ENCODE data around the gene LRRC4C. TPM values are rescaled to one million over a fixed set of nuclear protein-coding genes. Genes with fewer than 3 reads are reported as not detected.

Gene LRRC4C
- total RNA-seq, 1 experiment from 2014 or later, result 0.15 TPM

- ChIA-PET CTCF (no interaction called here), POLR2A (no interaction called here)
- no peaks in the 10 kb centered on the region for H3K4me1 ChIP-seq (ENCODE audit: control insufficient read depth, insufficient read depth, low read length)
- H3K9me3 ChIP-seq (ENCODE audit: control insufficient read depth, insufficient read depth, low read depth, low read length), result no peaks in the 10 kb centered on the region
- in situ Hi-C loops (cut with HindIII; ENCODE audit: low pct_unique_long_range_greater_than_20kb, low sequenced_read_pairs) (no loop called here), intact Hi-C loops (cut with micrococcal nuclease; ENCODE audit: unreplicated experiment) (no loop called here)
- no peaks in the 10 kb centered on the region for H3K27me3 ChIP-seq (ENCODE audit: control insufficient read depth, insufficient read depth, low read length)
- DNase-seq (ENCODE audit: low read depth, low spot score), result no peak
- no peak overlapping the region for H3K27ac ChIP-seq (ENCODE audit: low read length)
- H3K36me3 ChIP-seq (ENCODE audit: control insufficient read depth, insufficient read depth, low read length), result no peaks in the 10 kb centered on the region
- no peak overlapping the region for H3K4me3 ChIP-seq (ENCODE audit: low read depth in 2 of 2, low read length in 2 of 2)
- no TSS peak for BruUV-seq (replicated peaks)
- TF ChIP-seq POLR2AphosphoS5 (IDR thresholded peaks at IDR 0.05; ENCODE audit: low read depth, low read length) (no peak), TCF7L2 (IDR thresholded peaks at IDR 0.05; ENCODE audit: low read depth, low read length) (no peak), CTCF (IDR thresholded peaks at IDR 0.05) (no peak), SIN3A (IDR thresholded peaks at IDR 0.05; ENCODE audit: borderline replicate concordance, insufficient read depth, low read depth, low read length) (no peak)
- TF ChIP-seq, protein P1, sequence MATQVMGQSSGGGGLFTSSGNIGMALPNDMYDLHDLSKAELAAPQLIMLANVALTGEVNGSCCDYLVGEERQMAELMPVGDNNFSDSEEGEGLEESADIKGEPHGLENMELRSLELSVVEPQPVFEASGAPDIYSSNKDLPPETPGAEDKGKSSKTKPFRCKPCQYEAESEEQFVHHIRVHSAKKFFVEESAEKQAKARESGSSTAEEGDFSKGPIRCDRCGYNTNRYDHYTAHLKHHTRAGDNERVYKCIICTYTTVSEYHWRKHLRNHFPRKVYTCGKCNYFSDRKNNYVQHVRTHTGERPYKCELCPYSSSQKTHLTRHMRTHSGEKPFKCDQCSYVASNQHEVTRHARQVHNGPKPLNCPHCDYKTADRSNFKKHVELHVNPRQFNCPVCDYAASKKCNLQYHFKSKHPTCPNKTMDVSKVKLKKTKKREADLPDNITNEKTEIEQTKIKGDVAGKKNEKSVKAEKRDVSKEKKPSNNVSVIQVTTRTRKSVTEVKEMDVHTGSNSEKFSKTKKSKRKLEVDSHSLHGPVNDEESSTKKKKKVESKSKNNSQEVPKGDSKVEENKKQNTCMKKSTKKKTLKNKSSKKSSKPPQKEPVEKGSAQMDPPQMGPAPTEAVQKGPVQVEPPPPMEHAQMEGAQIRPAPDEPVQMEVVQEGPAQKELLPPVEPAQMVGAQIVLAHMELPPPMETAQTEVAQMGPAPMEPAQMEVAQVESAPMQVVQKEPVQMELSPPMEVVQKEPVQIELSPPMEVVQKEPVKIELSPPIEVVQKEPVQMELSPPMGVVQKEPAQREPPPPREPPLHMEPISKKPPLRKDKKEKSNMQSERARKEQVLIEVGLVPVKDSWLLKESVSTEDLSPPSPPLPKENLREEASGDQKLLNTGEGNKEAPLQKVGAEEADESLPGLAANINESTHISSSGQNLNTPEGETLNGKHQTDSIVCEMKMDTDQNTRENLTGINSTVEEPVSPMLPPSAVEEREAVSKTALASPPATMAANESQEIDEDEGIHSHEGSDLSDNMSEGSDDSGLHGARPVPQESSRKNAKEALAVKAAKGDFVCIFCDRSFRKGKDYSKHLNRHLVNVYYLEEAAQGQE (IDR thresholded peaks at IDR 0.05; ENCODE audit: insufficient read depth in 1 of 2, low read depth in 2 of 2, low read length in 1 of 2), result no peak
- ATAC-seq, result no peak
Observed at GRCh38 chr11:40104941-40105550, 1354.4 kb downstream of the LRRC4C start.

DNA sequence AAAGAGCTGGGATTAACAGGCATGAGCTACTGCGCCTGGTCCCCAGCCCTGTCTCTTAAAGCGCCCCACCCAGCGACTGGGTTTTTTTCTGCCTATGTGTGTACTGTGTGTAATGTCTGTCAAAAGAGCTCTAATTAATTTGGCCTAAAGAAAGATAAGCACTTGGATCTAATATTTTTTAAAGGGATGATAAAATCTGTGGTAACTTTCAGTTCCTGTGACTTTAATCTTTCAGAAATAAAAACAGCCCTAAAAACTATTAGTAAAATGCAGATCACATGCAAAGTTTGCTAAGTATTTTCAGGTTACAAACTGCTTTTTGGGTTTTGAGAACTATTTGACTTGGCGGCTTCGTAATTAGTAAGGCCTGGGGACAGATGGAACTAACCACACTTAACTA, 1358.7 kb downstream of the LRRC4C start:
- intact Hi-C loops (cut with micrococcal nuclease; ENCODE audit: unreplicated experiment), result no loop called here

More for the DNA sequence above, 1358.7 kb downstream of the LRRC4C start:
- ChIA-PET CTCF (no interaction called here), POLR2A (no interaction called here)
- no peaks in the 10 kb centered on the region for H3K9me3 ChIP-seq (ENCODE audit: control insufficient read depth, insufficient read depth, low read depth, low read length)
- no peak overlapping the region for H3K4me3 ChIP-seq (ENCODE audit: low read depth in 2 of 2, low read length in 2 of 2)
- no peak for TF ChIP-seq POLR2AphosphoS5 (IDR thresholded peaks at IDR 0.05; ENCODE audit: low read depth, low read length)
- TF ChIP-seq TCF7L2 (IDR thresholded peaks at IDR 0.05; ENCODE audit: low read depth, low read length), result no peak
- no peak for TF ChIP-seq SIN3A (IDR thresholded peaks at IDR 0.05; ENCODE audit: borderline replicate concordance, insufficient read depth, low read depth, low read length)
- TF ChIP-seq, protein P1 (IDR thresholded peaks at IDR 0.05; ENCODE audit: insufficient read depth in 1 of 2, low read depth in 2 of 2, low read length in 1 of 2), result no peak
- TF ChIP-seq CTCF (IDR thresholded peaks at IDR 0.05), result no peak
- in situ Hi-C loops (cut with HindIII; ENCODE audit: low pct_unique_long_range_greater_than_20kb, low sequenced_read_pairs), result no loop called here
- DNase-seq (ENCODE audit: low read depth, low spot score), result no peak
- H3K27ac ChIP-seq (ENCODE audit: low read length), result no peak overlapping the region
- ATAC-seq, result no peak
- H3K36me3 ChIP-seq (ENCODE audit: control insufficient read depth, insufficient read depth, low read length), result no peaks in the 10 kb centered on the region
- no TSS peak for BruUV-seq (replicated peaks)
- no peaks in the 10 kb centered on the region for H3K27me3 ChIP-seq (ENCODE audit: control insufficient read depth, insufficient read depth, low read length)
- no peaks in the 10 kb centered on the region for H3K4me1 ChIP-seq (ENCODE audit: control insufficient read depth, insufficient read depth, low read length)

Measured in Panc1 (cell line).